ENCODE data around the gene DLGAP1. TPM values are rescaled to one million over a fixed set of nuclear protein-coding genes. Genes with fewer than 3 reads are reported as not detected.
"Not testable (repeated sequence)": the region's sequence is repeated elsewhere in the genome, so short reads cannot be mapped to it uniquely, and the experiment has no call there.

The DLGAP1 gene
- total and polyA plus RNA-seq, 4 donors = 0.06 to 1.2 (median 0.17) TPM; not detected in 1

DNA sequence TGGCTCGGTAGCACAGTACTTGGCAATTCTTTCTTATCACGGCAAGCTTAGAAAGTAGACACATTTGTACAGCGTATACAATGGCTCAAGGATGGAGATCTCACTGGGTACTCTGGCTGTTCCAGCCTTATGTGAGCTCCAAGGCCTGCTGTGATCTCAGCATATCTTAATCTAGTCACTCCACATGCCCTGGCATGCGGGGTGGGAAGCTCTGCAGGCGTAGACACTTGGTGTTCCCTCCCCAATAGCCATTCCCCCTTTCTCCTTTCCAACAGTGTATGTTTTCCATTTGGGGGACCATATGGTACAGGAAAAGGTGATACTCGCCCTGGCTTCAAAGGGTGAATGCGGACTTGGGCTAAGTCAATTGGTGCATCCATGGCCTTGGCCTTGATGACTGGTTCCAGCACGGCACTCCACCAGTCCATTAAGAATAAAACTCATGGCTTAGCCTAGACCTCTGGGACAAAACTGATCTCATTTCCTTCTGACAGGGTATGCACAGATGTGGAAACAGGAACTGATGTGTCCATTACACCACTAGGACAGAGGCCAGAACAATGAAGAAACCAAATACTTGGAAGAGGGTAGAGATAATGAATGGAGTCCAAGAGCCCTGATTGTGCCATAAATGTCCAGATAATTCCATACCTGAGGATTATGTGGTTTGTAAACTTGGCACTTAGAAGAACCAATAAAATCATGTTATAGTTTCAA is 976.7 kb downstream of the DLGAP1 start:
- H3K4me1 ChIP-seq (ENCODE audit: control insufficient read depth in 4 of 4, insufficient read depth in 4 of 4, low read length in 3 of 4) = no peaks in the 10 kb centered on the region
- H3K36me3 ChIP-seq (ENCODE audit: control insufficient read depth in 4 of 4, insufficient read depth in 3 of 4, low read depth in 1 of 4, low read length in 3 of 4) = no peaks in the 10 kb centered on the region
- no peaks in the 10 kb centered on the region for H3K27me3 ChIP-seq (ENCODE audit: control insufficient read depth in 4 of 4, insufficient read depth in 4 of 4, low read length in 3 of 4)
- H3K27ac ChIP-seq (ENCODE audit: low read depth in 1 of 2, low read length in 2 of 2) = no peak overlapping the region
- DNase-seq (ENCODE audit: low spot score) = no peak
- TF ChIP-seq TAF1 (conservative IDR thresholded peaks at IDR 0.05) = no peak
- H3K9me3 ChIP-seq (ENCODE audit: control insufficient read depth in 4 of 4, low read length in 3 of 4) = no peaks in the 10 kb centered on the region
- no peak overlapping the region for H3K4me3 ChIP-seq (ENCODE audit: low read depth in 1 of 3, low read length in 3 of 3)
- 95% methylated on average over 8 of the region's 8 CpGs for WGBS
- no peak overlapping the region for H3K9ac ChIP-seq (ENCODE audit: low read depth in 1 of 2, low read length in 2 of 2)

DNA sequence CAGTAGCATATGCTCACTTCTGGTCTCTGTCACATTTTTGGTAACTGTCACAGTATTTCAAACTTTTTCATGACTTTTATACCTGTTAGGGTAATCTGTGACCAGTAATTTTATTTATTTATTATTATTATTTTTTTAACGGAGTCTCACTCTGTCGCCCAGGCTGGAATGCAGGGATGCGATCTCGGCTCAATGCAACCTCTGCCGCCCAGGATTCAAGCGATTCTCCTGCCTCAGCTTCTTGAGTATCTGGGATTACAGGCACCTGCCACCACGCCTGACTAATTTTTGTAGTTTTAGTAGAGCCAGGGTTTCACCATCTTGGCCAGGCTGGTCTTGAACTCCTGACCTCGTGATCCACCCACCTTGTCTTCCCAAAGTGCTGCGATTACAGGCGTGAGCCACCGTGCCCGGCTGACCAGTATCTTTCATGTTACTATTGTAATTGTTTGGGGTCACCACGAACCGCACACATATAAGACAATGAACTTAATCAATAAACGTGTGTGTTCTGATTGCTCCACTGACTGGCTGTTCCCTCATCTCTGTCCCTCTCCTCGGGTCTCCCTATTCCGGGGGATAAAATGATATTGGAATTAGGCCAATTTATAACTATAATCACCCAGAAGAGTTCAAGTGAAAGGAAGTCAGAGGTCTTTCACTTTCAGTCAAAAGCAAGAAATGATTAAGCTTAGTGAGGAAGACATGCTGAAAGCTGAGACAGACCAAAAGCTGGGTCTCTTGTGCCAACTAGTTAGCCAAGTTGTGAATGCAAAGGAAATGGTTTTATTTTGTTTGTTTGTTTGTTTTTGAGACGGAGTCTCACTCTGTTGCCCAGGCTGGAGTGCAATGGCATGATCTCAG is 982.2 kb downstream of the DLGAP1 start:
- no peak overlapping the region for H3K27ac ChIP-seq (ENCODE audit: low read depth in 1 of 2, low read length in 2 of 2)
- no peak overlapping the region for H3K9ac ChIP-seq (ENCODE audit: low read depth in 1 of 2, low read length in 2 of 2)
- H3K9me3 ChIP-seq (ENCODE audit: control insufficient read depth in 4 of 4, low read length in 3 of 4) = no peaks in the 10 kb centered on the region
- no peak for DNase-seq (ENCODE audit: low spot score)
- no peak overlapping the region for H3K4me3 ChIP-seq (ENCODE audit: low read depth in 1 of 3, low read length in 3 of 3)
- TF ChIP-seq, protein P1, sequence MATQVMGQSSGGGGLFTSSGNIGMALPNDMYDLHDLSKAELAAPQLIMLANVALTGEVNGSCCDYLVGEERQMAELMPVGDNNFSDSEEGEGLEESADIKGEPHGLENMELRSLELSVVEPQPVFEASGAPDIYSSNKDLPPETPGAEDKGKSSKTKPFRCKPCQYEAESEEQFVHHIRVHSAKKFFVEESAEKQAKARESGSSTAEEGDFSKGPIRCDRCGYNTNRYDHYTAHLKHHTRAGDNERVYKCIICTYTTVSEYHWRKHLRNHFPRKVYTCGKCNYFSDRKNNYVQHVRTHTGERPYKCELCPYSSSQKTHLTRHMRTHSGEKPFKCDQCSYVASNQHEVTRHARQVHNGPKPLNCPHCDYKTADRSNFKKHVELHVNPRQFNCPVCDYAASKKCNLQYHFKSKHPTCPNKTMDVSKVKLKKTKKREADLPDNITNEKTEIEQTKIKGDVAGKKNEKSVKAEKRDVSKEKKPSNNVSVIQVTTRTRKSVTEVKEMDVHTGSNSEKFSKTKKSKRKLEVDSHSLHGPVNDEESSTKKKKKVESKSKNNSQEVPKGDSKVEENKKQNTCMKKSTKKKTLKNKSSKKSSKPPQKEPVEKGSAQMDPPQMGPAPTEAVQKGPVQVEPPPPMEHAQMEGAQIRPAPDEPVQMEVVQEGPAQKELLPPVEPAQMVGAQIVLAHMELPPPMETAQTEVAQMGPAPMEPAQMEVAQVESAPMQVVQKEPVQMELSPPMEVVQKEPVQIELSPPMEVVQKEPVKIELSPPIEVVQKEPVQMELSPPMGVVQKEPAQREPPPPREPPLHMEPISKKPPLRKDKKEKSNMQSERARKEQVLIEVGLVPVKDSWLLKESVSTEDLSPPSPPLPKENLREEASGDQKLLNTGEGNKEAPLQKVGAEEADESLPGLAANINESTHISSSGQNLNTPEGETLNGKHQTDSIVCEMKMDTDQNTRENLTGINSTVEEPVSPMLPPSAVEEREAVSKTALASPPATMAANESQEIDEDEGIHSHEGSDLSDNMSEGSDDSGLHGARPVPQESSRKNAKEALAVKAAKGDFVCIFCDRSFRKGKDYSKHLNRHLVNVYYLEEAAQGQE (IDR thresholded peaks at IDR 0.05) = no peak
- TF ChIP-seq, protein P2, sequence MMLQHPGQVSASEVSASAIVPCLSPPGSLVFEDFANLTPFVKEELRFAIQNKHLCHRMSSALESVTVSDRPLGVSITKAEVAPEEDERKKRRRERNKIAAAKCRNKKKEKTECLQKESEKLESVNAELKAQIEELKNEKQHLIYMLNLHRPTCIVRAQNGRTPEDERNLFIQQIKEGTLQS (IDR thresholded peaks at IDR 0.05) = no peak
- no peak for TF ChIP-seq SP1 (IDR thresholded peaks at IDR 0.05)
- TF ChIP-seq HNF4G (IDR thresholded peaks at IDR 0.05) = no peak
- no peaks in the 10 kb centered on the region for H3K27me3 ChIP-seq (ENCODE audit: control insufficient read depth in 4 of 4, insufficient read depth in 4 of 4, low read length in 3 of 4)
- peaks cover 0 to 2% (median 0%) of the 10 kb centered on the region in 4 donors for H3K4me1 ChIP-seq (ENCODE audit: control insufficient read depth in 4 of 4, insufficient read depth in 4 of 4, low read length in 3 of 4)
- no peaks in the 10 kb centered on the region for H3K36me3 ChIP-seq (ENCODE audit: control insufficient read depth in 4 of 4, insufficient read depth in 3 of 4, low read depth in 1 of 4, low read length in 3 of 4)
- 79% methylated on average over 18 of the region's 18 CpGs for WGBS

DNA sequence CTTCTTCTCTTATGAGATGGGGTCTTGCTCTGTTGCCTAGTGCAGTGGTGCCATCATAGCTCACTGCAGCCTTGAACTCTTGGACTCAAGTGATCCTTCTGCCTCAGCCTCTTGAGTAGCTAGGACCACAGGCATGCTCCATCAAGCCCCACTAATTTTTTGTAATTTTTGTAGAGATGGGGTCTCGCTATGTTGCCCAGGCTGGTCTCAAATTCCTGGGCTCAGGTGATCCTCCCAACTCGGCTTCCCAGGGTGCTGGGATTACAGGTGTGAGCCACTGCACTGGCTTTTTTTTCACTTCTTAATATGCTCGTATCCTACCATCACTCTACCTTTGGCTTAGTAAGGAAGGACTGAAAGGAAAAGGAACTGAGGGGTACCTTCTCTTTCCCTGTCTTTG is 983.0 kb downstream of the DLGAP1 start:
- H3K9ac ChIP-seq (ENCODE audit: low read depth in 1 of 2, low read length in 2 of 2); H3K36me3 ChIP-seq (ENCODE audit: control insufficient read depth in 4 of 4, insufficient read depth in 3 of 4, low read depth in 1 of 4, low read length in 3 of 4); H3K27ac ChIP-seq (ENCODE audit: low read depth in 1 of 2, low read length in 2 of 2); H3K4me3 ChIP-seq (ENCODE audit: low read depth in 1 of 3, low read length in 3 of 3); DNase-seq (ENCODE audit: low spot score); H3K27me3 ChIP-seq (ENCODE audit: control insufficient read depth in 4 of 4, insufficient read depth in 4 of 4, low read length in 3 of 4); H3K4me1 ChIP-seq (ENCODE audit: control insufficient read depth in 4 of 4, insufficient read depth in 4 of 4, low read length in 3 of 4); H3K9me3 ChIP-seq (ENCODE audit: control insufficient read depth in 4 of 4, low read length in 3 of 4): not testable (repeated sequence)
- WGBS = 95% methylated on average over 3 of the region's 3 CpGs

DNA sequence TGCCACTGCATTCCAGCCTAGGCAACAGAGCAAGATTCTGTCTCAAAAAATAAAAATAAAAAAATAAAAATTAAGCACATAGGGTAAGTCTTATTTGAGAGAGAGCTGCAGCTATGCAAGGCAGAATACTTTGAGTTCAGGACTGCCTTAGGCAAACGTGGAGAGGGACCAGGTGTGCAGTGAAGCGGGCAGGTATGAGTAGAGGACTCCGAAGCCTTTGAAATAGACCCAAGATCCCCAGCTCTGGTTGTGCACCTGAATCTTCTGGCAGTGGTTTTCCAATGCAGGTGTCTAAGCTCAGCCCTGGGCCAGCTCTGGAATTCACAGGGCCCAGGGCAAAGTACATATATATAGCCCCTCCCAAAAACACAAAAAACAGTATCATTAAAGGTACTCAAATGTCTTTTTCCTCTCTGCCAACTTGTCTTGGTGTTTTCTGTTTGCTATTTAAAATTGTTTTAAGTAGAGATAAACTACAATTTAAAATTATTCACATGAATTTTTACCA is 983.9 kb downstream of the DLGAP1 start:
- no peak for TF ChIP-seq RAD21 (IDR thresholded peaks at IDR 0.05)
- Histone ChIP-seq H3K27ac (ENCODE audit: low read depth in 1 of 2, low read length in 2 of 2) (no peak overlapping the region), H3K27me3 (ENCODE audit: control insufficient read depth in 4 of 4, insufficient read depth in 4 of 4, low read length in 3 of 4) (no peaks in the 10 kb centered on the region), H3K4me1 (ENCODE audit: control insufficient read depth in 4 of 4, insufficient read depth in 4 of 4, low read length in 3 of 4) (peaks cover 0 to 2% (median 0%) of the 10 kb centered on the region in 4 donors), H3K9ac (ENCODE audit: low read depth in 1 of 2, low read length in 2 of 2) (no peak overlapping the region), H3K4me3 (ENCODE audit: low read depth in 1 of 3, low read length in 3 of 3) (no peak overlapping the region), H3K36me3 (ENCODE audit: control insufficient read depth in 4 of 4, insufficient read depth in 3 of 4, low read depth in 1 of 4, low read length in 3 of 4) (no peaks in the 10 kb centered on the region), H3K9me3 (ENCODE audit: control insufficient read depth in 4 of 4, low read length in 3 of 4) (no peaks in the 10 kb centered on the region)
- DNase-seq (ENCODE audit: low spot score) = no peak
- WGBS = 82% methylated on average over 3 of the region's 3 CpGs

Data from liver (tissue), 9 donors.